ENCODE measurements around the gene SEC11C.

SEC11C gene

DNA sequence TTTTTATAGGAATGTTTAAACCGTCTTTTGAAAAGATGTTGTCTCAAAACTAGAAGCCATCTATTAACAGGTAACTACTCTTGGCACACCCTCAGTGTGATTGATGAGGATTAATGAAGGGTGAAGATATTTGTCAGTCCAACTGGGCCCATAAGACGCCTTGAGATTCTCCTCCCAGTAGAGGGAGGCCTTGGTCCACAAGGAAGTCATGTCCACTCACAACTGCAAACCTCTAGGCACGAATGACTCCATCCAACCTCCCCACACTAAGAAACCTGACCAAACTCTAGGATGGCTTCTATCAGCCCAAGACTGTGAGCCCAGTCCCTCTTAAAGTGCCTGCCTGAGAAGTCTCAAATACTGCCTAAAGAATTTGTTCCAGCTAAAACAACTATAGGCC is 61.1 kb downstream of the SEC11C start:
- DNase-seq = no peak
- H3K9me3 ChIP-seq = no peaks in the 10 kb centered on the region
- no peak overlapping the region for H3K27ac ChIP-seq
- H3K4me3 ChIP-seq = no peak overlapping the region
- intact Hi-C loops (cut with DNase I; ENCODE audit: low total_unique reads) = no loop called here
- H3K36me3 ChIP-seq = no peaks in the 10 kb centered on the region
- no peaks in the 10 kb centered on the region for H3K27me3 ChIP-seq
- H3K4me1 ChIP-seq = no peaks in the 10 kb centered on the region
- TF ChIP-seq, protein P1, sequence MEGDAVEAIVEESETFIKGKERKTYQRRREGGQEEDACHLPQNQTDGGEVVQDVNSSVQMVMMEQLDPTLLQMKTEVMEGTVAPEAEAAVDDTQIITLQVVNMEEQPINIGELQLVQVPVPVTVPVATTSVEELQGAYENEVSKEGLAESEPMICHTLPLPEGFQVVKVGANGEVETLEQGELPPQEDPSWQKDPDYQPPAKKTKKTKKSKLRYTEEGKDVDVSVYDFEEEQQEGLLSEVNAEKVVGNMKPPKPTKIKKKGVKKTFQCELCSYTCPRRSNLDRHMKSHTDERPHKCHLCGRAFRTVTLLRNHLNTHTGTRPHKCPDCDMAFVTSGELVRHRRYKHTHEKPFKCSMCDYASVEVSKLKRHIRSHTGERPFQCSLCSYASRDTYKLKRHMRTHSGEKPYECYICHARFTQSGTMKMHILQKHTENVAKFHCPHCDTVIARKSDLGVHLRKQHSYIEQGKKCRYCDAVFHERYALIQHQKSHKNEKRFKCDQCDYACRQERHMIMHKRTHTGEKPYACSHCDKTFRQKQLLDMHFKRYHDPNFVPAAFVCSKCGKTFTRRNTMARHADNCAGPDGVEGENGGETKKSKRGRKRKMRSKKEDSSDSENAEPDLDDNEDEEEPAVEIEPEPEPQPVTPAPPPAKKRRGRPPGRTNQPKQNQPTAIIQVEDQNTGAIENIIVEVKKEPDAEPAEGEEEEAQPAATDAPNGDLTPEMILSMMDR (IDR thresholded peaks at IDR 0.05) = no peak

DNA sequence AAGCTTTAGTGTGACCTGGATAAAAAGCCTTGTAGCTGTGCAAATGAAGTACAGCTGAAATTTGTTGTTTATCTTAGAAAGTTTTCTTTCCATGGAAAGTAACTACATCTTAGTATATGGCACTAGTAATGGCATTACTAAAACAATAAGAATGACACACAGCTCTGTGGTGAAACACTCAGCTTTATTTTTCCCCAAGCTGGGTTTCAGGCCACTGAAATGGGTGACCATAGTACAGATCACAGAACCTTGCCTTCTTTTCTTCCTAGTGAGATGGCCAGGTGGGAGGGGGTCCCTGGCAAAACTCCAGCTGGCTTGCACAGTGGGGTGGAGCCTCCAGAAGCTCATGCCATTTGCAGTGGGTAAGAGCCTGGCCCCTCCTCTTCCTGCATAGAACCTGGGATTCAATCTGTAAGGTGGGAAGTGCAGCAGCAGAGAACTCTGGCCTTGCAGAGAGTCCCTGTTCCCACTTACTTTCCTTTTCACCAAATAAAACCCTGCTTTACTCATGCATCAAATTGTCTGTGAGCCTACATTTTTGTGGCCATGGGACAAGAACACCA is 62.7 kb downstream of the SEC11C start:
- TF ChIP-seq, protein P1 (IDR thresholded peaks at IDR 0.05) = no peak

DNA sequence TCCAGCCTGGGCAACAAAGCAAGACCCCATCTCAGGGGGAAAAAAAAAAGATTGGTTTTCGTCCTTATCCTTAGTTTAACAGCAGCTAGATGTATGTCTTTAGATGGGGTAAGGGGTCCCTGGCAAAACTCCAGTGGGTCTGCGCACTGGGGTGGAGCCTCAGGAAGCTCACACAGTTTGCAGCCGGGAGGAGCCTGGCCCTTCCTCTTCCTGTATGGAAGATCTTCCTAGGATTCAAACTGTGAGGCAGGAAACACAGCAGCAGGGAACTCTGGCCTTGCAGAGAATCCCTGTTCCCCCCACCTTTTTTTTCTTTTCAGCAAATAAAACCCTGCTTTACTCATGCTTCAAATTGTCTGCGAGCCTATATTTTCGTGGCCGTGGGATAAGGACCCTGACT is 67.8 kb downstream of the SEC11C start:
- Histone ChIP-seq H3K27me3 (peaks cover 0 to 4% of the 10 kb centered on the region in 2 donors), H3K27ac (no peak overlapping the region), H3K4me3 (no peak overlapping the region), H3K4me1 (no peaks in the 10 kb centered on the region), H3K9me3 (no peaks in the 10 kb centered on the region), H3K36me3 (no peaks in the 10 kb centered on the region)
- no peak for DNase-seq
- intact Hi-C loops (cut with DNase I; ENCODE audit: low total_unique reads) = no loop called here
- TF ChIP-seq, protein P1 (IDR thresholded peaks at IDR 0.05) = no peak

More for the DNA sequence above, 62.7 kb downstream of the SEC11C start:
- H3K27ac ChIP-seq = no peak overlapping the region
- DNase-seq = no peak
- no peaks in the 10 kb centered on the region for H3K9me3 ChIP-seq
- no peaks in the 10 kb centered on the region for H3K36me3 ChIP-seq
- no peaks in the 10 kb centered on the region for H3K4me1 ChIP-seq
- intact Hi-C loops (cut with DNase I; ENCODE audit: low total_unique reads) = no loop called here
- H3K4me3 ChIP-seq = no peak overlapping the region
- H3K27me3 ChIP-seq = no peaks in the 10 kb centered on the region

All from tibial artery (tissue), 4 donors.